GM13976 (cell line): ENCODE results near the gene RIPOR2.

Experiments used
- DNase-seq: peaks from one replicate; pipeline ENCODE4 v3.0.0; 2012; ENCODE audit warnings: low spot score
- CTCF ChIP-seq: IDR thresholded peaks from 2 replicates; pipeline ENCODE4 v1.5.1; 2012; ENCODE audit warnings: borderline replicate concordance, mild to moderate bottlenecking; ENCODE audit not compliant: insufficient read depth; ENCODE audit errors: extremely low read depth, missing control alignments, control extremely low read depth
- in situ Hi-C: fragments of 300-500 bp; cut with MboI; formaldehyde crosslinking; loops from one replicate; pipeline ENCODE4 v1.12.0; 2022; ENCODE audit warnings: low sequenced_read_pairs, mixed read lengths, inconsistent platforms; ENCODE audit not compliant: unreplicated experiment

RIPOR2 gene

GRCh38 chr6:24967211-24967610 is 31.5 kb upstream of the RIPOR2 start:
- no peak for TF ChIP-seq CTCF
- no peak for DNase-seq
- in situ Hi-C loops = no loop called here

GRCh38 chr6:24966381-24966780 is 30.6 kb upstream of the RIPOR2 start:
- in situ Hi-C loops = no loop called here
- TF ChIP-seq CTCF = no peak
- DNase-seq = no peak

- no peak for TF ChIP-seq CTCF
- in situ Hi-C loops = no loop called here
Measured at GRCh38 chr6:24963887-24964570, 28.3 kb upstream of the RIPOR2 start.

GRCh38 chr6:24963339-24963738 is 27.6 kb upstream of the RIPOR2 start:
- no peak for DNase-seq
- in situ Hi-C loops = no loop called here
- no peak for TF ChIP-seq CTCF

More at GRCh38 chr6:24963887-24964570, 28.3 kb upstream of the RIPOR2 start:
- no peak for DNase-seq

- DNase-seq = no peak
- TF ChIP-seq CTCF = no peak
- in situ Hi-C loops = no loop called here
Measured at GRCh38 chr6:24961852-24962251, 26.1 kb upstream of the RIPOR2 start.

- in situ Hi-C loops = no loop called here
- TF ChIP-seq CTCF = no peak
- DNase-seq = no peak
Measured at GRCh38 chr6:24960991-24961475, 25.3 kb upstream of the RIPOR2 start.

GRCh38 chr6:24959319-24959718 is 23.6 kb upstream of the RIPOR2 start:
- in situ Hi-C loops = no loop called here
- no peak for TF ChIP-seq CTCF
- DNase-seq = no peak
